Large intestine (tissue), 3 donors: ENCODE results near the gene ASTN2. TPM values are rescaled to one million over a fixed set of nuclear protein-coding genes. Genes with fewer than 3 reads are reported as not detected.

Experiments
- DNase-seq, 2 donors: peaks; one replicate each; pipeline versions ENCODE4 v3.0.0 to v3.0.0-alpha.2; 2013
- H3K27ac ChIP-seq: one replicate; pipeline ENCODE4 v1.5.1; 2013; ENCODE audit warnings: low read length
- H3K27me3 ChIP-seq: 2 replicates; pipeline ENCODE4 v1.6.1; 2013; ENCODE audit warnings: low read length; ENCODE audit not compliant: control insufficient read depth, insufficient read depth
- H3K36me3 ChIP-seq: 2 replicates; pipeline ENCODE4 v1.6.1; 2013; ENCODE audit warnings: low read length; ENCODE audit not compliant: control insufficient read depth, insufficient read depth
- H3K4me1 ChIP-seq: one replicate; pipeline ENCODE4 v1.6.1; 2013; ENCODE audit warnings: low read length; ENCODE audit not compliant: control insufficient read depth, insufficient read depth
- H3K4me3 ChIP-seq: one replicate; pipeline ENCODE4 v1.5.1; 2013; ENCODE audit warnings: low read length
- H3K9me3 ChIP-seq: one replicate; pipeline ENCODE4 v1.6.1; 2013; ENCODE audit warnings: mild to moderate bottlenecking, low read depth, low read length, moderate library complexity; ENCODE audit not compliant: control insufficient read depth
- WGBS: methylation state at CpG from one replicate; pipeline ENCODE4 v1.1.5; 2013; ENCODE audit warnings: low lambda C conversion rate; ENCODE audit not compliant: insufficient coverage; 5-methylcytosine and 5-hydroxymethylcytosine counted together
- polyA plus RNA-seq: library from polyadenylated mRNA; unstranded; fragments of 120-200 nt; gene quantifications from one replicate; pipeline ENCODE4 v1.2.1, GENCODE V29; 2013

Gene ASTN2
- polyA plus RNA-seq, 1 donor: 11.4 TPM

DNA sequence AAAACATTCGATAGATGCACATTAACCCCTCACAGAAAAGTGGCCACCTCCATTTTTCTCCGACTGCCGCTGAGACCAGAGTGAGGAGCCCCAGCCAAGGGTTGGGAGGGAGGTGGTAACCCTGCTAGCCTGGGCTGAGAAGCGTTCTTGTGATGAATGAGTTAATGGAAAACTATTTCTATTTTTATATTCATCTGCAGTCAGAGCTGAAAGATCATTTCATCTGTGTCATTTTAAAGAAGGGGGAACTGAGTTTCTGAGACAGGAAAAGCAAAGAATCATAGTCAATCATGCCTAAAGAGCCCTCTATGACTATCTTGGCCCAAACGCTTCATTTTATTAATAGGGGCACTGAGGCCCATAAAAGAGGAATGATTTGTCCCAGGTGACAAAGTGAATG is 1031.7 kb downstream of the ASTN2 start:
- DNase-seq: no peak
- Histone ChIP-seq H3K4me1 (no peaks in the 10 kb centered on the region), H3K27me3 (no peaks in the 10 kb centered on the region), H3K4me3 (no peak overlapping the region), H3K27ac (no peak overlapping the region), H3K9me3 (no peaks in the 10 kb centered on the region), H3K36me3 (no peaks in the 10 kb centered on the region)
- WGBS: no CpG with 5 or more reads among the region's 5 CpGs

DNA sequence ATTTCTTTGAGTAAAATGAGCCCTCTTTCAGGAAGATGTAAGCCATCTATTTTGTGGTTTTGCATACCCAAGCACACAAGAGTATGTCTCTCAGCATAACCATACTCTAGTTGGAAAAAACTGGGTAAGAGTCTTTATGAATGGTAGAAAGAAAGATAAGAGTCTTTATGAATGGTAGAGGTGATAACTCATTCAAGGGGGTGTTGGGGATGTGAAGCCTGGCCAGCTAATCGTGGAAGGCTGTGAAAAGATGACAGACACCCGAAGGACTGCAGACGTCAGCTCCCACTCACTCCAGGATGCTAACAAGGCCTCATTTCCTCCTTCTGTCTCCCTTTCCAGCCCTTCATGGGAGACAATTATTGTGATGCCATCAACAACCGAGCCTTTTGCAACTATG is 1032.8 kb downstream of the ASTN2 start:
- DNase-seq: no peak
- H3K4me1 ChIP-seq: no peaks in the 10 kb centered on the region
- WGBS: 100% methylated on average over 1 of the region's 4 CpGs
- H3K9me3 ChIP-seq: no peaks in the 10 kb centered on the region
- H3K4me3 ChIP-seq: no peak overlapping the region
- H3K27me3 ChIP-seq: no peaks in the 10 kb centered on the region
- H3K36me3 ChIP-seq: no peaks in the 10 kb centered on the region
- H3K27ac ChIP-seq: no peak overlapping the region

DNA sequence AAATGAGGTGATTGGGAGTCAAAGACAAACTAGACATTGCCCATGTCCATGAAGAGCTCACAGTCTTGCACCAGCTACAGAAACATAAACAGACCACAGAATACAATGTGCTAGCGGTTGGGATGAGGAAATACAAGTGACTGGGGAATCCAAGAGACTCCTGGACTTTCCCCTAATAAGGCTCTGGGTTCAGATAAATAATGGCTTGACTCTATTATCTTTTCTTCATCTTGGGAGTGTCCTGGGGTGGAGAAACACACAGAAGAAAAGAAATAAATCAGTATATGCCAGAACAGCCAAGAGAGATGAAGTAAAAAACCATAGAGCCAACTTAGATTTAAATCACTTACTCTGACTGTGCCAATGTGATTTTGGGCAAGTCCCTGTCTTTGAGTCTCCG is 1033.5 kb downstream of the ASTN2 start:
- Histone ChIP-seq H3K9me3 (no peaks in the 10 kb centered on the region), H3K36me3 (no peaks in the 10 kb centered on the region)
- no CpG with 5 or more reads among the region's 2 CpGs for WGBS

DNA sequence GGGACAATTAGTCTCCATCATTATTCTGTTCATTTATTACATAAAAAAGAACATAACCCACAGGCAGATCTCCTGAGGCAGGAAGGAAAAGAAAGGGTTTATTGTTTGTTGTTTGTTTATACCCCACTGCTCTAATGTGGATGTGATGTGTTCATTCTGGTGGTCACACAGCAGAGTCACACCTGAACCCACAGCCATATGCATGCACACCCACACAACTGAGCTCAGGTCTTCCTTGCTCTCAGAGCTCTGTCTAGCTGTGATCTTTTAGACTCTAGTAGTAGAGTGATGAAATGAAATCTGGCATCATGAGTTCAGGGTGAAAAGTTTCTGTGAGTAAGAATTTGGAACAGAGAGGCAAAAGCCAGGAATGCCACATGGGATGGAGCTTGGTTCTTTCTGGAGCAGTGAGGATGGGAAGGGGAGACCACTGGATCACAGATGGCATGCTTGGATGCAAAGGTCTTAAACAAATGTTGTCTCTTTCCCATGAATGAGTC is 1034.3 kb downstream of the ASTN2 start:
- Histone ChIP-seq H3K36me3 (no peaks in the 10 kb centered on the region), H3K9me3 (no peaks in the 10 kb centered on the region), H3K4me3 (no peak overlapping the region), H3K27me3 (no peaks in the 10 kb centered on the region), H3K27ac (no peak overlapping the region), H3K4me1 (no peaks in the 10 kb centered on the region)
- DNase-seq: no peak

More for the DNA sequence above, 1033.5 kb downstream of the ASTN2 start:
- no peak overlapping the region for H3K4me3 ChIP-seq
- H3K27me3 ChIP-seq: no peaks in the 10 kb centered on the region
- H3K4me1 ChIP-seq: no peaks in the 10 kb centered on the region
- DNase-seq: no peak
- no peak overlapping the region for H3K27ac ChIP-seq

GRCh38 chr9:116379821-116380220 is 1035.0 kb downstream of the ASTN2 start:
- Histone ChIP-seq H3K27me3 (no peaks in the 10 kb centered on the region), H3K4me3 (no peak overlapping the region), H3K36me3 (no peaks in the 10 kb centered on the region), H3K27ac (no peak overlapping the region), H3K4me1 (no peaks in the 10 kb centered on the region), H3K9me3 (no peaks in the 10 kb centered on the region)
- no peak for DNase-seq
- WGBS: 83% methylated on average over 1 of the region's 2 CpGs

GRCh38 chr9:116378873-116379272 is 1036.0 kb downstream of the ASTN2 start:
- no peak for DNase-seq
- WGBS: no CpG with 5 or more reads among the region's 2 CpGs
- Histone ChIP-seq H3K27ac (no peak overlapping the region), H3K4me3 (no peak overlapping the region), H3K4me1 (no peaks in the 10 kb centered on the region), H3K36me3 (no peaks in the 10 kb centered on the region), H3K27me3 (no peaks in the 10 kb centered on the region), H3K9me3 (no peaks in the 10 kb centered on the region)

- no peak overlapping the region for H3K4me3 ChIP-seq
- H3K9me3 ChIP-seq: no peaks in the 10 kb centered on the region
- H3K27ac ChIP-seq: no peak overlapping the region
- no peak for DNase-seq
- WGBS: 0% methylated on average over 1 of the region's 8 CpGs
- H3K36me3 ChIP-seq: peaks cover 2% of the 10 kb centered on the region
- H3K27me3 ChIP-seq: no peaks in the 10 kb centered on the region
- no peaks in the 10 kb centered on the region for H3K4me1 ChIP-seq
These were observed 1037.6 kb downstream of the ASTN2 start for GRCh38 chr9:116377179-116377798.
